PFSK-1 (cell line): ENCODE results near the gene SUN2.

Experiments
- FOXP2 ChIP-seq: optimal IDR thresholded peaks from 2 replicates; pipeline ENCODE3; 2011; ENCODE audit warnings: borderline replicate concordance, control low read depth, inconsistent platforms; ENCODE audit not compliant: insufficient read depth; ENCODE audit errors: extremely low read length, extremely low read depth
- POLR2AphosphoS5 ChIP-seq: IDR thresholded peaks from 2 replicates; pipeline ENCODE4 v1.6.1; 2012; ENCODE audit warnings: low read depth, mild to moderate bottlenecking, control low read depth, low read length, moderate library complexity
- REST ChIP-seq, 2 experiments: IDR thresholded peaks; 2 replicates each; pipeline versions ENCODE4 v1.6.1 to v1.8.0; 2011 to 2012; ENCODE audit warnings: low read depth in 2 of 2, low read length in 2 of 2, control low read depth in 1 of 2, inconsistent platforms in 1 of 2, mild to moderate bottlenecking in 1 of 2, moderate library complexity in 1 of 2; ENCODE audit not compliant: insufficient read depth in 1 of 2
- SIN3A ChIP-seq: IDR thresholded peaks from 2 replicates; pipeline ENCODE4 v1.6.1; 2012; ENCODE audit warnings: mild to moderate bottlenecking, low read length, moderate library complexity, borderline replicate concordance; ENCODE audit not compliant: insufficient read depth
- TAF1 ChIP-seq: IDR thresholded peaks from 2 replicates; pipeline ENCODE4 v1.6.1; 2012; ENCODE audit warnings: low read length, control low read depth, borderline replicate concordance; ENCODE audit not compliant: insufficient read depth

SUN2 gene

GRCh38 chr22:38724926-38725571, 30.7 kb downstream of the SUN2 start:
- TF ChIP-seq TAF1 (no peak), REST (IDR thresholded peaks at IDR 0.05; ENCODE audit: insufficient read depth in 1 of 2, low read depth in 2 of 2, low read length in 2 of 2) (no peak)

GRCh38 chr22:38724176-38724575, 31.6 kb downstream of the SUN2 start:
- TF ChIP-seq SIN3A (no peak), REST (IDR thresholded peaks at IDR 0.05; ENCODE audit: insufficient read depth in 1 of 2, low read depth in 2 of 2, low read length in 2 of 2) (no peak), FOXP2 (no peak), TAF1 (no peak), POLR2AphosphoS5 (no peak)

- TF ChIP-seq SIN3A (no peak), TAF1 (no peak), FOXP2 (no peak), POLR2AphosphoS5 (no peak), REST (IDR thresholded peaks at IDR 0.05; ENCODE audit: insufficient read depth in 1 of 2, low read depth in 2 of 2, low read length in 2 of 2) (no peak)
These were observed 34.2 kb downstream of the SUN2 start for GRCh38 chr22:38721551-38721950.

- no peak for TF ChIP-seq TAF1
- TF ChIP-seq REST (IDR thresholded peaks at IDR 0.05; ENCODE audit: insufficient read depth in 1 of 2, low read depth in 2 of 2, low read length in 2 of 2) = no peak
- TF ChIP-seq SIN3A = no peak
- no peak for TF ChIP-seq POLR2AphosphoS5
- TF ChIP-seq FOXP2 = no peak
These were observed 35.4 kb downstream of the SUN2 start for GRCh38 chr22:38720350-38720749.

- TF ChIP-seq TAF1 = no peak
- TF ChIP-seq POLR2AphosphoS5 = no peak
- TF ChIP-seq SIN3A = no peak
- TF ChIP-seq FOXP2 = no peak
- TF ChIP-seq REST (IDR thresholded peaks at IDR 0.05; ENCODE audit: insufficient read depth in 1 of 2, low read depth in 2 of 2, low read length in 2 of 2) = no peak
These were observed 36.6 kb downstream of the SUN2 start for GRCh38 chr22:38719196-38719595.
